SK-N-MC (cell line): ENCODE data around the gene SMYD3.
A peak's percentile ranks its signal among the peaks of the same experiment; 100 is the strongest.

Experiments used
- DNase-seq: peaks from one replicate; pipeline ENCODE4 v3.0.0-alpha.2; 2011; ENCODE audit warnings: low read depth, low spot score
- H3K27ac ChIP-seq: fragments of 200-600 bp; sonication (generic); 2 replicates; pipeline ENCODE4 v1.5.1; 2016; ENCODE audit warnings: mixed run types
- H3K36me3 ChIP-seq: fragments of 200-600 bp; sonication (generic); 2 replicates; pipeline ENCODE4 v1.6.1; 2017; ENCODE audit warnings: antibody characterized with exemption, low read length, mixed read lengths; ENCODE audit not compliant: insufficient read depth
- H3K4me3 ChIP-seq: fragments of 200-600 bp; sonication (generic); 2 replicates; pipeline ENCODE4 v1.5.1; 2016
- H3K9ac ChIP-seq: fragments of 200-600 bp; sonication (generic); 2 replicates; pipeline ENCODE4 v1.8.0; 2017; ENCODE audit warnings: mixed run types, mixed read lengths; ENCODE audit not compliant: insufficient read length
- H3K9me3 ChIP-seq: fragments of 200-600 bp; sonication (generic); 2 replicates; pipeline ENCODE4 v1.6.1; 2017; ENCODE audit warnings: low read depth, mild to moderate bottlenecking, antibody characterized with exemption, low read length, moderate library complexity, mixed read lengths
- EZH2 ChIP-seq: fragments of 200-600 bp; sonication (generic); IDR thresholded peaks from one replicate; pipeline ENCODE4 v1.6.1; 2017; ENCODE audit warnings: antibody characterized with exemption
- FOXP2 ChIP-seq: optimal IDR thresholded peaks from 2 replicates; pipeline ENCODE3; 2011; ENCODE audit warnings: mild to moderate bottlenecking, moderate library complexity; ENCODE audit not compliant: insufficient read depth; ENCODE audit errors: extremely low read length, control extremely low read depth
- POLR2AphosphoS5 ChIP-seq: IDR thresholded peaks from 2 replicates; pipeline ENCODE4 v1.6.1; 2012; ENCODE audit warnings: mild to moderate bottlenecking, low read depth, low read length, borderline replicate concordance

The SMYD3 gene

GRCh38 chr1:246001142-246001836 lies 505.8 kb downstream of the SMYD3 start:
- DNase-seq, result no peak
- Histone ChIP-seq H3K36me3 (no peaks in the 10 kb centered on the region), H3K9me3 (no peaks in the 10 kb centered on the region), H3K27ac (no peak overlapping the region), H3K9ac (no peak overlapping the region), H3K4me3 (no peak overlapping the region)
- TF ChIP-seq POLR2AphosphoS5 (peak; percentile 32; the same call in 1 of the 2 replicates), FOXP2 (peak; percentile 31), EZH2 (no peak)

- H3K36me3 ChIP-seq, result no peaks in the 10 kb centered on the region
- no peak overlapping the region for H3K9ac ChIP-seq
- DNase-seq, result no peak
- no peak overlapping the region for H3K27ac ChIP-seq
- TF ChIP-seq POLR2AphosphoS5, result no peak
- TF ChIP-seq FOXP2, result no peak
- TF ChIP-seq EZH2, result no peak
- H3K4me3 ChIP-seq, result no peak overlapping the region
- no peaks in the 10 kb centered on the region for H3K9me3 ChIP-seq
These were observed 506.5 kb downstream of the SMYD3 start for GRCh38 chr1:246000638-246001015.

- Histone ChIP-seq H3K4me3 (no peak overlapping the region), H3K9me3 (no peaks in the 10 kb centered on the region), H3K27ac (no peak overlapping the region), H3K9ac (no peak overlapping the region), H3K36me3 (no peaks in the 10 kb centered on the region)
- TF ChIP-seq FOXP2 (no peak), POLR2AphosphoS5 (no peak), EZH2 (no peak)
- no peak for DNase-seq
These were observed 507.1 kb downstream of the SMYD3 start for GRCh38 chr1:245999697-246000637.

GRCh38 chr1:245997471-245998258 lies 509.4 kb downstream of the SMYD3 start:
- Histone ChIP-seq H3K27ac (no peak overlapping the region), H3K9me3 (no peaks in the 10 kb centered on the region), H3K4me3 (no peak overlapping the region), H3K9ac (no peak overlapping the region), H3K36me3 (no peaks in the 10 kb centered on the region)
- DNase-seq, result no peak
- TF ChIP-seq EZH2 (no peak), POLR2AphosphoS5 (no peak), FOXP2 (no peak)

- Histone ChIP-seq H3K36me3 (no peaks in the 10 kb centered on the region), H3K4me3 (no peak overlapping the region), H3K9me3 (no peaks in the 10 kb centered on the region), H3K27ac (no peak overlapping the region), H3K9ac (no peak overlapping the region)
- DNase-seq, result no peak
- TF ChIP-seq FOXP2 (no peak), POLR2AphosphoS5 (no peak), EZH2 (no peak)
These were observed 510.3 kb downstream of the SMYD3 start for GRCh38 chr1:245996811-245997210.

GRCh38 chr1:245995474-245995873 lies 511.6 kb downstream of the SMYD3 start:
- TF ChIP-seq POLR2AphosphoS5 (no peak), FOXP2 (no peak), EZH2 (no peak)
- Histone ChIP-seq H3K9ac (no peak overlapping the region), H3K36me3 (no peaks in the 10 kb centered on the region), H3K4me3 (no peak overlapping the region), H3K27ac (no peak overlapping the region), H3K9me3 (no peaks in the 10 kb centered on the region)
- no peak for DNase-seq

GRCh38 chr1:245991266-245991665 lies 515.8 kb downstream of the SMYD3 start:
- Histone ChIP-seq H3K4me3 (no peak overlapping the region), H3K27ac (no peak overlapping the region), H3K36me3 (no peaks in the 10 kb centered on the region), H3K9ac (no peak overlapping the region), H3K9me3 (no peaks in the 10 kb centered on the region)
- no peak for DNase-seq
- TF ChIP-seq EZH2 (no peak), FOXP2 (no peak), POLR2AphosphoS5 (no peak)
